Erythroblast (primary cell): ENCODE data around the gene GSK3A.

Source experiments
- GATA1 ChIP-seq: IDR thresholded peaks from 2 replicates; pipeline ENCODE4 v1.6.1; 2011; ENCODE audit warnings: low read depth, mild to moderate bottlenecking, control low read depth, low read length, moderate library complexity
- POLR2A ChIP-seq: IDR thresholded peaks from 2 replicates; pipeline ENCODE4 v1.6.1; 2011; ENCODE audit warnings: mild to moderate bottlenecking, low read length

GRCh38 chr19:42267644-42268141 lies 25.3 kb upstream of the GSK3A start:
- TF ChIP-seq POLR2A (no peak), GATA1 (no peak)
